GM12874 (cell line): ENCODE measurements around the gene GBP2.

Experiments used
- CTCF ChIP-seq: IDR thresholded peaks from 2 replicates; pipeline ENCODE4 v1.5.1; 2011; ENCODE audit warnings: low read depth, mild to moderate bottlenecking, control low read depth, low read length, moderate library complexity; ENCODE audit not compliant: insufficient read depth

Gene GBP2

GRCh38 chr1:89098857-89099256, 27.1 kb downstream of the GBP2 start:
- no peak for TF ChIP-seq CTCF

- no peak for TF ChIP-seq CTCF
Observed at GRCh38 chr1:89095737-89096136, 30.2 kb downstream of the GBP2 start.

GRCh38 chr1:89089962-89090361, 36.0 kb downstream of the GBP2 start:
- no peak for TF ChIP-seq CTCF

GRCh38 chr1:89088572-89088971, 37.3 kb downstream of the GBP2 start:
- no peak for TF ChIP-seq CTCF

- no peak for TF ChIP-seq CTCF
Observed at GRCh38 chr1:89087241-89087640, 38.7 kb downstream of the GBP2 start.

GRCh38 chr1:89085781-89086180, 40.1 kb downstream of the GBP2 start:
- peak; percentile 47; the same call in 1 of the 2 replicates for TF ChIP-seq CTCF

GRCh38 chr1:89081005-89081404, 44.9 kb downstream of the GBP2 start:
- no peak for TF ChIP-seq CTCF

GRCh38 chr1:89070509-89070908, 55.4 kb downstream of the GBP2 start:
- TF ChIP-seq CTCF = no peak
